Measurements from ENCODE around the gene ZNF546. TPM values are rescaled to one million over a fixed set of nuclear protein-coding genes. Genes with fewer than 3 reads are reported as not detected.

ZNF546 gene
- total RNA-seq, 4 donors from 2014 or later = 0.53 to 2.5 (median 0.80) TPM

- Histone ChIP-seq H3K4me3 (no peak overlapping the region), H3K36me3 (peaks cover 6 to 22% (median 8%) of the 10 kb centered on the region in 3 donors), H3K4me1 (no peaks in the 10 kb centered on the region), H3K27ac (no peak overlapping the region), H3K27me3 (no peaks in the 10 kb centered on the region), H3K9me3 (peaks cover 0 to 22% (median 17%) of the 10 kb centered on the region in 3 donors)
- intact Hi-C loops (cut with DNase I) = no loop called here
- TF ChIP-seq CTCF (IDR thresholded peaks at IDR 0.05) (no peak), POLR2A (IDR thresholded peaks at IDR 0.05) (no peak)
- no peak for DNase-seq
- WGBS, 2 donors = 97 to 100% methylated on average over 1 of the region's 1 CpG
Measured at GRCh38 chr19:40070058-40070457, 73.2 kb downstream of the ZNF546 start.

Other genes with a start within 250 kb of the ZNF546 start
- gene LEUTX, start 218.2 kb upstream of the ZNF546 start, total RNA-seq = not detected
- 10 to 100 TPM in 1 of 4 donors, 1 to 10 TPM in 3; 3.9 to 12.6 (median 6.3) TPM for gene DYRK1B, start 162.9 kb upstream of the ZNF546 start, total RNA-seq
- 100 to 1,000 TPM; 184 to 226 (median 193) TPM for gene FBL, start 150.7 kb upstream of the ZNF546 start, total RNA-seq
- gene FCGBP, start 62.4 kb upstream of the ZNF546 start, total RNA-seq = 10 to 100 TPM in 3 of 4 donors, 1 to 10 TPM in 1; 5.7 to 79.9 (median 41.0) TPM
- 100 to 1,000 TPM in 1 of 4 donors, 10 to 100 TPM in 3; 80.1 to 112 (median 94.8) TPM for gene PSMC4, start 25.9 kb upstream of the ZNF546 start, total RNA-seq
- 10 to 100 TPM in 1 of 4 donors, 1 to 10 TPM in 3; 3.5 to 14.9 (median 5.6) TPM for gene ZNF780B, start 59.2 kb downstream of the ZNF546 start, total RNA-seq
- 10 to 100 TPM; 12.3 to 15.6 (median 13.0) TPM for gene ZNF780A, start 93.9 kb downstream of the ZNF546 start, total RNA-seq
- gene MAP3K10, start 194.4 kb downstream of the ZNF546 start, total RNA-seq = 10 to 100 TPM in 1 of 4 donors, 1 to 10 TPM in 3; 4.8 to 10.1 (median 5.3) TPM
- not detected for gene TTC9B, start 221.3 kb downstream of the ZNF546 start, total RNA-seq
- gene CCNP, start 229.6 kb downstream of the ZNF546 start, total RNA-seq = not detected

Measured in esophagus squamous epithelium (tissue), 5 donors.